Activated T-cell treated with anti-CD3 and anti-CD28 coated beads, Interleukin-2, amount 50 U/mL, for 24 hours (primary cell): ENCODE data around the gene PC.
"Not testable (repeated sequence)": the region's sequence is repeated elsewhere in the genome, so short reads cannot be mapped to it uniquely, and the experiment has no call there.

Source experiments
- DNase-seq: peaks from one replicate; pipeline ENCODE4 v3.0.0-alpha.2; 2020
- H3K27ac Mint-ChIP-seq: 2 replicates; pipeline ENCODE4 v1.8.0; 2020; ENCODE audit warnings: mild to moderate bottlenecking, mixed read lengths
- H3K27me3 Mint-ChIP-seq: 2 replicates; pipeline ENCODE4 v1.8.0; 2020; ENCODE audit warnings: mixed read lengths
- H3K36me3 Mint-ChIP-seq: 2 replicates; pipeline ENCODE4 v1.8.0; 2020; ENCODE audit warnings: low read depth, mixed read lengths
- H3K4me1 Mint-ChIP-seq: 2 replicates; pipeline ENCODE4 v1.8.0; 2020; ENCODE audit warnings: low read depth, mixed read lengths
- H3K4me3 Mint-ChIP-seq: 2 replicates; pipeline ENCODE4 v1.8.0; 2020; ENCODE audit warnings: mild to moderate bottlenecking, moderate library complexity, mixed read lengths
- H3K9me3 Mint-ChIP-seq: 2 replicates; pipeline ENCODE4 v1.8.0; 2020; ENCODE audit warnings: mixed read lengths

Gene PC

DNA sequence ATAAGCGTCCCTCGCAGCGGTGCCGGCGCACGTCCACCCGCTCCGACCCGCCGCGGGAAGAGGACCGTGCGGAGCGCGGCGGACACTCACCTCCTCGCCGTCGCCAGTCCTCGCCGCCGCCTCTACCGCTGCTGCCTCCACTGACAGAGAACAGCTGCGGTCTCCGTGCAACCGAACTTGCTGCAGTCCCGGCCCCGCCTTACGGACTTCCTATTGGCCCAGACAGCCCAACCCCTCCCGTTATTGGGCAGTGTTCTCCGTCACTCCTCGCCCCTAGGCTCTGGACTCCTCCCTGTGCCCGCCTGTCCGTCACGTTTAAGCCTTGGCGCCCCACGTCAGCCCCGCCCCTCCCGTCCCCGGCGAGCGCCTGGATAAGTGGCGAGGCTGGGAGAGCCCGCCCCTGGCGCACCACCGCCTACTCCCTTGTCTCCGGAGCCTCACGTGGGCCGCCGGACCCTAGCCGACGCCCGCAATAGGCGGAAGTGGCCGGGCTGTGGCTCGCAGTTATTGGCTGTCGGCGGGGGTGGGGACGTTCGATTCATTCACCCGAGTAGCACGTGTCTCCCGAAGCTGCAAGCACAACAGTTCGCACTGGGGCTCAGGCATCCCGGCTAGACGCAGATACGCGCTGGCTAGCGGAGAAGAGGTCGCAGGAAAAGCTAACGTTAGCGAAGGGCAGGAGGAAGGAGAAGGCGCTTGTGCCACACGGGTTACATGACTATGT lies at the start of gene PC:
Gene PC (minus strand): TSS at position 152 of the 724 bp plus-strand sequence. CDS start 86,224 bp downstream, outside the sequence.
- DNase-seq = peak; percentile 98
- H3K4me3 Mint-ChIP-seq = peak within 1 kb of the TSS; percentile 77
- H3K27me3 Mint-ChIP-seq = peaks cover 7% of the 10 kb centered on the region
- H3K9me3 Mint-ChIP-seq = peaks cover 2% of the 10 kb centered on the region
- H3K27ac Mint-ChIP-seq = peak within 1 kb of the TSS; percentile 91
- peaks cover 27% of the 10 kb centered on the region for H3K4me1 Mint-ChIP-seq
- no peaks in the 10 kb centered on the region for H3K36me3 Mint-ChIP-seq

DNA sequence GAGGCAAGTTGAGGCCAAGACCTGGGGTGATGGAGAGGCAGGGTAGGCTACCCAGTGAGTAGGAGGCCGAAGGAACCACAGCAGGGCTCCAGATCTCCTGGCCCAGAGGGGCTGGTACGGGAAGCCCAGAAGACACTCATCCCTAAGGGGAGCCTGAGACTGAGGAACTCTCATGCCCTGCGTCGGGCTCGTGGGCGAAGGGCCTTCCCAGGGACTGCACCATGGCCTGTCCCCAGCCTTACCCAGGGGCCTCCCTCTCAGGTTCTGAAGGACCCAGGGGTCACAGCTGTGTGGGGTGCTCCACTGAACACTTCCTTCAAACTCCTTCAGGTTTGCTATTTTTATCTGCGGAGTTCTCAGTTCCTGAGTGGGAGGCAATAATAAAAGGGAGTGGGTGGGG lies 48.9 kb upstream of the PC start:
- Mint-ChIP-seq H3K4me1 (peaks cover 10% of the 10 kb centered on the region), H3K27ac (no peak overlapping the region), H3K36me3 (no peaks in the 10 kb centered on the region), H3K9me3 (no peaks in the 10 kb centered on the region), H3K4me3 (no peak overlapping the region), H3K27me3 (no peaks in the 10 kb centered on the region)
- no peak for DNase-seq

DNA sequence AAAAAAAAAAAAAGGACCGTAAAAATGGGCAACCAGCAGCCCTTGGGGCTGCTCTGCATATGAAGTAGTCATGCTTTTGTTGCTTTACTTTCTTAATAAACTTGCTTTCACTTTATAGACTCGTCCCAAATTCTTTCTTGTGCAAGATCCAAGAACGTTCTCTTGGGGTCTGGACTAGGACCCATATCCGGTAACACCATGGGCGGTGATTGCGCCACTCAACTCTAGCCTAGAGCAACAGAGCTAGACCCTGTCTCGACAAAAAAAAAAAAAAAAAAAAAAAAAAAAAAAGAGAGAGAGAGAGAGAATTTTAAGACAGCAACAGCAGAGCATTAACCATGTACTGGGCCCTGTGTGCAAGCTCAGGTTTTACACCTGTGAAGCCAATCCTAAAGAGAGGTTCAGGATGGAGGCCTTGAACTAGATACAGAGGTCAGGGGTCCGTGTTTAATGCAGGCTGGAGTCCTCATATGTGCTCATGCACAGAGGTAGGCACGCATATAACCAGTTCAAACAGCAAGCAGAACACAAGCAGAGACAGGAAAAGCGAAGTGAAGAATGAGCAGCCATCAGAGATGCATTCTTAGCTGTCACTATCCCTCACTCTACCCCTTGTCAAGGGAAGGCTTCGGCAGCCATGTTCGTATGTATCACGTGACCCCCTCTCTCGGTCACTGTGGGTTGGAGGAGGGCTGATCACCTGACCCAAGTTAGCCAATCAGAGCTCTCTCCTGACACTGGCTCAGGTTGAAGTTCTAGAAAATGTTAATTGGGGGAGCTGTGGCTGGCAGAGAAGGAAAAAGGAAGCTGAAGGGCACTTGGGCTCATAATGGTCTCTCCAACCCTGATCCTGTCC lies 48.1 kb upstream of the PC start:
- Mint-ChIP-seq H3K4me3 (no peak overlapping the region), H3K27ac (no peak overlapping the region), H3K9me3 (no peaks in the 10 kb centered on the region), H3K36me3 (no peaks in the 10 kb centered on the region), H3K27me3 (no peaks in the 10 kb centered on the region), H3K4me1 (peaks cover 10% of the 10 kb centered on the region)
- DNase-seq = peak; percentile 46

DNA sequence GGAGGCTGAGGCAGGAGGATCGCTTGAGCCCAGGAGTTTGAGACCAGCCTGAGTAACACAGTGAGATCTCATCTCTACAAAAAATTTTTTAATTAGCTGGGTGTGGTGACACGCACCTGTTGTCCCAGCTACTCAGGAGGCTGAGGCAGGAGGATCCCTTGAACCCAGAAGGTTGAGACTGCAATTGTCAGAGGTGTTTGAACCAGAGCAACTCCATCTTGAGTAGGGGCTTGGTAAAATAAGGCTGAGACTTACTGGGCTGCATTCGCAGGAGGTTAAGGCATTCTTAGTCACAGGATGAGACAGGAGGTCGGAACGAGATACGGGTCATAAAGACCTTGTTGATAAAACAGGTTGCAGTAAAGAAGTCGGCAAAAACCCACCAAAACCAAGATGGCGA lies 47.0 kb upstream of the PC start:
- H3K4me3 Mint-ChIP-seq, H3K27ac Mint-ChIP-seq: not testable (repeated sequence)

DNA sequence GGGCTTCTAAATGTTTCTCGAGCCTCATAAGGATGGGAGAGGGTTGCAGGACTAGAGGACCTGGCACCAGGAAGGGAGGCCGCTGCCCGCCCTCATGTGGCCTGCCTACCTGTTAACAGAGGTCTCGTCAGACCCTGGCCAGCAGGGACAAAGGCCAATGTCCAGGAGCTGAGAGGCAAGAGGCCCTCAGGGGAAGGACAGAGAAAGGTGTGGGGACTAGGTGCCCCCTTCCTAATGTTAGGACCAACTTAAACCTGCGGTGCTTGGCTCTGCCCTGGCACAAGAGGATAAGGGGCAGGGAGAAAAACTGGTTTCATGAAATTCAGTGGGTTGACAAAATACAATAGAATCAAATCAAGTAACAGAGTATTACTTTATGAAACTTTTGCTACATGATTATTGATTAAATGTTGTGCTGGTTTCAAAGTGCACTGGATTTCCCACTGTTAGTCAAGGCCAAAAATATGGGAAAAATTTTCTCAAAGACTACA lies 44.8 kb upstream of the PC start:
- Mint-ChIP-seq H3K27me3 (no peaks in the 10 kb centered on the region), H3K36me3 (no peaks in the 10 kb centered on the region), H3K4me1 (peaks cover 10% of the 10 kb centered on the region), H3K27ac (no peak overlapping the region), H3K9me3 (no peaks in the 10 kb centered on the region), H3K4me3 (no peak overlapping the region)
- no peak for DNase-seq

More for the DNA sequence above, 47.0 kb upstream of the PC start:
- H3K4me1 Mint-ChIP-seq = peaks cover 10% of the 10 kb centered on the region
- not testable (repeated sequence) for H3K36me3 Mint-ChIP-seq, H3K27me3 Mint-ChIP-seq, DNase-seq, H3K9me3 Mint-ChIP-seq

DNA sequence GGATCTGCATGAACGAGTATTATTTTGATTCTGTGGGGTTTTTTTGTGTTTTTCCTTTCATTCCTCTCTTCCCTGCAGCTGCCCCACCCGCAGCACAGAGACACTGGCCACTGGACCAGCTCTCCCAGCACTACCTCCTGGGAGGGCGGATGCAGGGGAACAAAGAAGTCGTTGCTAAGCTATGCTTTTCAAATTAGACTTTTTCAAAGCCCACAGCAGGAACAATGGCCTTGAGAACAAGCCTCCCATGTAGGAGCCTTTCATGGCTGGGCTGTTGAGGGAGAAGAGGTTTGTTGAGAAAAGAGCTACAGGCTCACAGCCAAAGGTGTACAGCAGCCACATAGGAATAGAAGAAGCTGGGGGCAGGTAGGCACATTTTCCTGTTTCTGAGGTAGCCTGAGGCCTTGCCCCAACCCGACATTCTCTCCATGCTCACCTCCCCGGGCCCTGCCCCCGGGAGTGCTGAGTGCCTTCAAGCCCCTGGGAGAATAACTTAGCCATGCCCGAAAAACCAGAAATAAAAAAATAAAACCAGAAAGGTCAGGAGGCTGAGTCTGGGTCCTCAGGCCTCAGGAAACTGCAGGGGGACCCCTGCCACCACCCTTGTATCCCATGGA lies 44.2 kb upstream of the PC start:
- Mint-ChIP-seq H3K36me3 (no peaks in the 10 kb centered on the region), H3K9me3 (no peaks in the 10 kb centered on the region), H3K27me3 (no peaks in the 10 kb centered on the region), H3K4me1 (peaks cover 10% of the 10 kb centered on the region), H3K4me3 (no peak overlapping the region), H3K27ac (no peak overlapping the region)
- no peak for DNase-seq

DNA sequence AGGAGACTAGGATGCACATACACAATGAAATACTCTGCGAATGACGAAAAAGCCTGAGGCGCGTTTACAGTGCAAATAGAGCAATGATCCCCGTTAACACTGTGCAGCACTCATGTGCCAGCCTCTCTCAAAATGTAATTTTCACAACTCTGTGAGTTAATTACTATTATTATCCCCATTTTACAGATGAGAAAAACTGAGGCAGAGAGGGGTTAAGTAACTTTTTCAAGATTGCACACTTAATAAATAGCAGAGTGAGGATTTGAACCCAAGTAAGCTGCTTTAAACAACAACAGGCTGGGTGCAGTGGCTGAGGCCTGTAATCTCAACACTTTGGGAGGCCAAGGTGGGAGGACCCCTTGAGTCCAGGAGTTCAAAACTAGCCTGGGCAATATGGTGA lies 43.1 kb upstream of the PC start:
- DNase-seq = no peak
- H3K27me3 Mint-ChIP-seq = peaks cover 5% of the 10 kb centered on the region
- no peaks in the 10 kb centered on the region for H3K36me3 Mint-ChIP-seq
- peaks cover 4% of the 10 kb centered on the region for H3K4me1 Mint-ChIP-seq
- H3K9me3 Mint-ChIP-seq = no peaks in the 10 kb centered on the region
- H3K27ac Mint-ChIP-seq = no peak overlapping the region
- no peak overlapping the region for H3K4me3 Mint-ChIP-seq

- Mint-ChIP-seq H3K27ac (no peak overlapping the region), H3K27me3 (peaks cover 7% of the 10 kb centered on the region), H3K4me3 (no peak overlapping the region), H3K9me3 (no peaks in the 10 kb centered on the region), H3K36me3 (no peaks in the 10 kb centered on the region), H3K4me1 (no peaks in the 10 kb centered on the region)
- DNase-seq = no peak
Measured at GRCh38 chr11:66999555-66999954, 41.4 kb upstream of the PC start.

DNA sequence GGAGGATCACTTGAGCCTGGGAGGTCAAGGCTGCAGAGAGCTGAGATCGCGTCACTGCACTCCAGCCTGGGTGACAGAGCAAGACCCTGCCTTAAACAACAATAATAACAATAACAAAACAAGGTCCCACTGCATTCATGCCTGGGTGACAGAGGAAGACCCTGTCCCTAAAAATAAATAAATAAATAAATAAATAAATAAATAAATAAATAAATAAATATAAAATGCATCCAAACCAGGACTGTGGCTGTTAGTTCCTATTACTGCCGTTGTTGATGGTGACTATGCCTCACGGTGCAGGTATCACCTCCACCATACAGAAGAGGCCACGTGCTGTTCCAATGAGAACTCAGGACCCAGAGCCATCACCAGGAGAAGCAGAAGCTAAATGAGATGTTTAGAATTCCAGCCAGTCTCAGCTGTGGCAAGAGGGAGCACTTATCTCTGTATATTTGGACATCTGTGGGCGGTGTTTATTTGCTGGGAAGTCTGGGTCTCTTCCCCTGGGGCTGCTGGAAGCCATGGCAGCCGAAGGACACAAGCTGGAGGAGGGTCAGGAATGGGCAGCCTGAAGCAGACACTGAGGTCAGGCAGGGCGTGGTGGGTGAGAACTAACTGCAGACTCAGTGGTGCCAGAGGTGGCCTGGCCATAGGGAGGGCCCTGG lies 38.6 kb upstream of the PC start:
- no peak for DNase-seq
- H3K4me1 Mint-ChIP-seq = no peaks in the 10 kb centered on the region
- H3K27me3 Mint-ChIP-seq = peaks cover 16% of the 10 kb centered on the region
- H3K9me3 Mint-ChIP-seq = no peaks in the 10 kb centered on the region
- H3K27ac Mint-ChIP-seq = no peak overlapping the region
- H3K36me3 Mint-ChIP-seq = no peaks in the 10 kb centered on the region
- no peak overlapping the region for H3K4me3 Mint-ChIP-seq

GRCh38 chr11:66992041-66992440 lies 33.9 kb upstream of the PC start:
- DNase-seq = no peak
- H3K27me3 Mint-ChIP-seq = peaks cover 26% of the 10 kb centered on the region
- no peak overlapping the region for H3K27ac Mint-ChIP-seq
- no peaks in the 10 kb centered on the region for H3K36me3 Mint-ChIP-seq
- H3K4me1 Mint-ChIP-seq = no peaks in the 10 kb centered on the region
- no peaks in the 10 kb centered on the region for H3K9me3 Mint-ChIP-seq
- H3K4me3 Mint-ChIP-seq = no peak overlapping the region

- H3K36me3 Mint-ChIP-seq, H3K4me1 Mint-ChIP-seq, H3K27ac Mint-ChIP-seq: not testable (repeated sequence)
Measured at GRCh38 chr11:66989360-66989759, 31.2 kb upstream of the PC start.

GRCh38 chr11:66988741-66989140 lies 30.6 kb upstream of the PC start:
- H3K4me3 Mint-ChIP-seq, H3K36me3 Mint-ChIP-seq, H3K27ac Mint-ChIP-seq, H3K9me3 Mint-ChIP-seq, DNase-seq, H3K4me1 Mint-ChIP-seq: not testable (repeated sequence)
- peaks cover 22% of the 10 kb centered on the region for H3K27me3 Mint-ChIP-seq

More at GRCh38 chr11:66989360-66989759, 31.2 kb upstream of the PC start:
- DNase-seq, H3K9me3 Mint-ChIP-seq, H3K4me3 Mint-ChIP-seq: not testable (repeated sequence)
- peaks cover 22% of the 10 kb centered on the region for H3K27me3 Mint-ChIP-seq

DNA sequence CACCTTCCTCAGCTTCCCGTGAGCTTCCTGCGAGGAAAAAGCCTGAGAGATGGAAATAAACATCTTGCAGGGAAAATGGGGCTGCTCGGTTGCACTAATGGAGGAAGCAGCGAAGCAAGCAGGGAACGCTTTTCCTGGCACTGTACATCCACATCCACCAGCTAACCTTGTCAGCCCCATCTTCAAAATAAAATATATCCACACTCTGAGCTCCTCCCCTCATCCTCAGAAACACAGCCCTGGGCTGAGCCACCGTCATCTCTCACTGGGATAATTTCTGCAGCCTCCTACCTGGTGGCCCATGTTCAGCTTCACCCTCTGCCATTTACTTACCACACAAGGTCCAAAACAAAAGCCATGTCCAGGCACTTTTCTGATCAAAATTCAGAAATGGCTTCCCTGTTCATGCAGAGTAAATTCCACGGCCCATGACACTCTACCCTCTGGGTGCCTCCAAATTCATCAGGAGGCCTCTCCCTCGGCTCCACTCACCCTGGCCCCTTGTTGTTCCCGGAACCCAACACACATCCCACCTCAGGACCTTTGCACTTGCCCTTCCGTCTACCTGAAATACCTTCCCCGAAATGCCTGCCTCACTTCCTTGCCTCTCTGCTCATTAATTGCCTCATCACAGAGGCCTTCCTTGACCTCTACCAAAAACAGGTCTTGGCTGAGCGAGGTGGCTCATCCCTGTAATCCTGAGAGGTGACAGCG lies 29.9 kb upstream of the PC start:
- DNase-seq = no peak
- Mint-ChIP-seq H3K9me3 (no peaks in the 10 kb centered on the region), H3K4me3 (no peak overlapping the region), H3K4me1 (no peaks in the 10 kb centered on the region), H3K27me3 (peaks cover 18% of the 10 kb centered on the region), H3K36me3 (no peaks in the 10 kb centered on the region), H3K27ac (no peak overlapping the region)

DNA sequence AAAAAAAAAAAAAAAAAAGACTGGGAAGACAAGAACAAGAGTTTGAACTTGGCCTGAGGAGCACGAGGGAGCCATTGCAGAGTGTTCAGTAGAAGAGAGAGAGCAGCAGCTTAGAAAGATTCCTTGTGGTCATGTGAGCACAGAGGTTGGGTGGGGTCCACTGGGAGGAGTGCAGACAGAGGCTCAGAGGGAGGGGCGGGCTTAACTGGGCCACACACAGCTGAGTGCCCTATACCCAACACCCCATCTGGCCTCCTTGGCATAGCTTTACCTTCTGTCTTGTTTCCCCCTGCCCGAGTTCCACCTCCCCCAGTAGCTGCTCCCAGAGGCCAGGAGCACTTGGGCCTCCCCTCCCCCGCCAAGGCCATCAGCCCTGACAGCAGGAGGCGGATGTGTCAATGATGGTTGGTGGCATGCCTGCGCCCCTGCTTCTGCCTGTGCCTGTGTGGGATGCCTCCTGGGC lies 29.0 kb upstream of the PC start:
- peaks cover 19% of the 10 kb centered on the region for H3K27me3 Mint-ChIP-seq

More for the DNA sequence above, 29.0 kb upstream of the PC start:
- Mint-ChIP-seq H3K27ac (no peak overlapping the region), H3K4me1 (peaks cover 2% of the 10 kb centered on the region), H3K36me3 (no peaks in the 10 kb centered on the region), H3K4me3 (no peak overlapping the region), H3K9me3 (no peaks in the 10 kb centered on the region)
- no peak for DNase-seq
